Osteoblast (primary cell): ENCODE measurements around the gene RESP18. TPM values are rescaled to one million over a fixed set of nuclear protein-coding genes. Genes with fewer than 3 reads are reported as not detected.

Experiments
- DNase-seq: peaks from one replicate; pipeline ENCODE4 v3.0.0; 2011; ENCODE audit warnings: low spot score, mixed read lengths; ENCODE audit not compliant: insufficient read length; ENCODE audit errors: missing footprints
- H2AFZ ChIP-seq: 2 replicates; pipeline ENCODE4 v1.6.0; 2011; ENCODE audit warnings: mild to moderate bottlenecking, low read length
- H3K27ac ChIP-seq: 2 replicates; pipeline ENCODE4 v1.5.1; 2011; ENCODE audit warnings: mild to moderate bottlenecking, low read depth, low read length, moderate library complexity
- H3K27me3 ChIP-seq: 2 replicates; pipeline ENCODE4 v1.6.0; 2012; ENCODE audit warnings: mild to moderate bottlenecking, control low read depth, inconsistent platforms, low read length, moderate library complexity; ENCODE audit not compliant: insufficient read depth
- H3K36me3 ChIP-seq: 2 replicates; pipeline ENCODE4 v1.5.1; 2011; ENCODE audit warnings: mild to moderate bottlenecking, low read length, control low read depth, moderate library complexity; ENCODE audit not compliant: insufficient read depth
- H3K4me1 ChIP-seq: 2 replicates; pipeline ENCODE4 v1.5.1; 2011; ENCODE audit warnings: mild to moderate bottlenecking, low read length, control low read depth, moderate library complexity; ENCODE audit not compliant: insufficient read depth
- H3K4me2 ChIP-seq: 2 replicates; pipeline ENCODE4 v1.6.0; 2011; ENCODE audit warnings: mild to moderate bottlenecking, low read length; ENCODE audit not compliant: insufficient read depth
- H3K4me3 ChIP-seq: fragments of 200-600 bp; sonication (generic); 3 replicates; pipeline ENCODE4 v1.5.1; 2012; ENCODE audit warnings: mild to moderate bottlenecking, low read length, inconsistent platforms; ENCODE audit not compliant: insufficient read depth
- H3K79me2 ChIP-seq: 2 replicates; pipeline ENCODE4 v1.6.0; 2012; ENCODE audit warnings: mild to moderate bottlenecking, low read length, control low read depth, inconsistent platforms; ENCODE audit not compliant: insufficient read depth
- H3K9me3 ChIP-seq: 2 replicates; pipeline ENCODE4 v1.5.1; 2011; ENCODE audit warnings: low read depth, low read length, control low read depth
- H4K20me1 ChIP-seq: 2 replicates; pipeline ENCODE4 v1.6.0; 2012; ENCODE audit warnings: mild to moderate bottlenecking, low read length, control low read depth; ENCODE audit not compliant: insufficient read depth
- total RNA-seq: library from RNA; depleted of rRNA; stranded (reverse); fragments of >200 nt; gene quantifications from 2 replicates; pipeline ENCODE4 v1.2.3, GENCODE V29; 2012
- TF ChIP-seq, protein P1 (sequence below): IDR thresholded peaks from 2 replicates; pipeline ENCODE4 v1.5.1; 2011; ENCODE audit warnings: mild to moderate bottlenecking, low read depth, low read length, moderate library complexity; ENCODE audit errors: extremely low read depth

RESP18 gene
- total RNA-seq, 1 donor = not detected

DNA sequence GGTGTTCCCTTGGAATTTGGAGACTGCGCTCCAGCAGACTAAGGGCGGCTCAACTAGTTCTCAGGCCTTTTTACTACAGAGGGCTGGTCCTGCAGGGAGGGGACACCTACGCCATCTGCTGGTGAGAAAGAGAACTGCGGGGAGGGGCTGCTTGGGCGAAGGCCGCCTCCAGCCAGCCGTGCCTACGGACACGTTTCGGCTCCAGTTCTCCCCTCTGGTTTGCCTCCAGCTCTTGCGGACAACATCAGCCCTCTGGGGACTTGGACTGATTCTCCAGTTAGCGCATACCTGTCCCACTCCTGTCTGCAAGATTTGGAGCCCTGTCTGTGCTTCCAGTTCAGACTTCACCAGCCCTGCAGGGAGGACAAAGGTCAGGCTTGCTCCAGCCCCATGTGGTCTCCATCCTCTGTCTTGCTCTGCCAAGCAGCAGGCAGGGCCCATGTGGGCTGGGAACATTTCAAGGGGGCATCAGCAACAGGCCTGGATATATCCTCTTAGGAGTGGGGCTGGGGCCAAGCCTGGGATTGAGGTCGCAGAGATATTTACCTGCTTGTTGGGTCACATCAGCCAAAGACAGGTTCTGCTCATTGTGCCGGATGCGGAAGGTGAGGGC, 33.7 kb downstream of the RESP18 start:
- TF ChIP-seq, protein P1, sequence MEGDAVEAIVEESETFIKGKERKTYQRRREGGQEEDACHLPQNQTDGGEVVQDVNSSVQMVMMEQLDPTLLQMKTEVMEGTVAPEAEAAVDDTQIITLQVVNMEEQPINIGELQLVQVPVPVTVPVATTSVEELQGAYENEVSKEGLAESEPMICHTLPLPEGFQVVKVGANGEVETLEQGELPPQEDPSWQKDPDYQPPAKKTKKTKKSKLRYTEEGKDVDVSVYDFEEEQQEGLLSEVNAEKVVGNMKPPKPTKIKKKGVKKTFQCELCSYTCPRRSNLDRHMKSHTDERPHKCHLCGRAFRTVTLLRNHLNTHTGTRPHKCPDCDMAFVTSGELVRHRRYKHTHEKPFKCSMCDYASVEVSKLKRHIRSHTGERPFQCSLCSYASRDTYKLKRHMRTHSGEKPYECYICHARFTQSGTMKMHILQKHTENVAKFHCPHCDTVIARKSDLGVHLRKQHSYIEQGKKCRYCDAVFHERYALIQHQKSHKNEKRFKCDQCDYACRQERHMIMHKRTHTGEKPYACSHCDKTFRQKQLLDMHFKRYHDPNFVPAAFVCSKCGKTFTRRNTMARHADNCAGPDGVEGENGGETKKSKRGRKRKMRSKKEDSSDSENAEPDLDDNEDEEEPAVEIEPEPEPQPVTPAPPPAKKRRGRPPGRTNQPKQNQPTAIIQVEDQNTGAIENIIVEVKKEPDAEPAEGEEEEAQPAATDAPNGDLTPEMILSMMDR = peak; percentile 94
- DNase-seq = peak; percentile 99
- Histone ChIP-seq H3K4me1 (peaks cover 5% of the 10 kb centered on the region), H3K36me3 (no peaks in the 10 kb centered on the region), H3K27me3 (peaks cover 41% of the 10 kb centered on the region), H3K79me2 (no peaks in the 10 kb centered on the region), H4K20me1 (no peaks in the 10 kb centered on the region), H2AFZ (peak overlapping the region; percentile 57), H3K27ac (no peak overlapping the region), H3K4me3 (no peak overlapping the region), H3K4me2 (no peak overlapping the region), H3K9me3 (no peaks in the 10 kb centered on the region)

- H3K27me3 ChIP-seq = peaks cover 35% of the 10 kb centered on the region
- no peak overlapping the region for H3K4me3 ChIP-seq
- no peak overlapping the region for H3K4me2 ChIP-seq
- H3K27ac ChIP-seq = no peak overlapping the region
- H2AFZ ChIP-seq = no peak overlapping the region
- H3K36me3 ChIP-seq = no peaks in the 10 kb centered on the region
- H3K9me3 ChIP-seq = no peaks in the 10 kb centered on the region
- peaks cover 5% of the 10 kb centered on the region for H3K4me1 ChIP-seq
- TF ChIP-seq, protein P1 = peak; percentile 26
- H4K20me1 ChIP-seq = no peaks in the 10 kb centered on the region
- no peaks in the 10 kb centered on the region for H3K79me2 ChIP-seq
- no peak for DNase-seq
Measured at GRCh38 chr2:219297766-219298456, 34.6 kb downstream of the RESP18 start.

DNA sequence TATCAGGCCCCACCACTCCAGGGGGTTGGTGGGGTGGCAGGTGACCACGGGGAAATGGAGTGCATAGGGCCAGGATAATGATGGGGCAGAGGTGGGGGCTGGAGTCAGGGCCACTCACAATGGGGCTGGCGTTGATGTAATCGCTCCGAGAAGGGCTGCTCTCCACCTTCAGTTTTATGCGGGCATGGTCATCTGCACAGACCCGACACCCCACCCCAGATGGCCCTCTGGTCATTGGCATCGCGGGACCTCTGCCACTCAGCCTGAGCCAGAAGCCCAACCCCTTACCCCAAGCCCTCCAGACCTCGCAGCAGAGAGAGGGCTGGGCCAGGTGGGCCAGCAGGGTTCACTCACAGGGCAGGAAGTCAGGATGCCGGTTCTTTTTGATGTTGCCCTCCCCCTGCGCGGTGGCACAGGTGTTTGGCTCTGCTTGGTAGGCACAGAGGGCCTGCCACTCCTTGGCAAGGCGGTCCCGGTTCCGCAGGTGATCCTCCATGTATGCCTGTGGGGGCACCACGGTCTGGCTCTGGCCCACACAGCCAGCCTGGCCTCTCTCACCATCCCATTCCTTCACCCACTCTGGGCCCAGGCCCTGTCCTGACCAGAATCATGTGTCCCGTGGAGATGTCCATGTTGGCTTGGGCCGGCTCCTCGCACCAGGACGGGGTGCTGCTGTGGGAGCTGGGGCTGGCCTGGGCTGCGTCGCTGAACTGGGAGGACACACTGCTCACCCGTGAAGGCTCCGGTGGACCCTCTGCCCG, 35.7 kb downstream of the RESP18 start:
- no peaks in the 10 kb centered on the region for H4K20me1 ChIP-seq
- H3K79me2 ChIP-seq = no peaks in the 10 kb centered on the region
- H3K27ac ChIP-seq = no peak overlapping the region
- peak; percentile 65 for DNase-seq
- H3K9me3 ChIP-seq = no peaks in the 10 kb centered on the region
- peaks cover 5% of the 10 kb centered on the region for H3K4me1 ChIP-seq
- peaks cover 26% of the 10 kb centered on the region for H3K27me3 ChIP-seq
- no peak overlapping the region for H3K4me3 ChIP-seq
- H3K36me3 ChIP-seq = no peaks in the 10 kb centered on the region
- H2AFZ ChIP-seq = no peak overlapping the region
- TF ChIP-seq, protein P1 = no peak
- H3K4me2 ChIP-seq = no peak overlapping the region

DNA sequence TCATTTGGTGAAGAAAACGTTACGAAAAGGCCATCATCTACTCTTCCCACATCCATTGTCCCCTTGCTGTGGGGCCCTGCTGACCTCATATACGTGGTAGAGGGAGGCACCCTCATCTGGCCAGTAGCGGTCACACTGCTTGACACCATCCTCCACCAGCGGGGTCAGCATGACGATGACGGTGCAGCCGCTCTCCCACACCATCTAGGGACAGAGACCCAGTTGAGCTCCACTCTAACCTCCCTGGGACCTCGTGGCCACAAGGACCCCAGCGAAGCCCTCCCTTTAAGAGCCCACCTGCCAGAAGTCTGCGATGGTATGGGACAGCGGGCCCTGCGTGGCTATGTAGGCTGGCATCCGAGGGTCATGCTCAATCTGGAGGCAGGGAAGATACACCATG, 36.4 kb downstream of the RESP18 start:
- peaks cover 5% of the 10 kb centered on the region for H3K4me1 ChIP-seq
- no peaks in the 10 kb centered on the region for H3K9me3 ChIP-seq
- H3K4me3 ChIP-seq = no peak overlapping the region
- no peak overlapping the region for H3K27ac ChIP-seq
- no peaks in the 10 kb centered on the region for H3K79me2 ChIP-seq
- no peaks in the 10 kb centered on the region for H4K20me1 ChIP-seq
- no peak overlapping the region for H2AFZ ChIP-seq
- no peak overlapping the region for H3K4me2 ChIP-seq
- DNase-seq = no peak
- no peaks in the 10 kb centered on the region for H3K36me3 ChIP-seq
- peaks cover 20% of the 10 kb centered on the region for H3K27me3 ChIP-seq
- TF ChIP-seq, protein P1 = no peak
